Endothelial cell of umbilical vein (primary cell): ENCODE measurements around the gene CELA2B. TPM values are rescaled to one million over a fixed set of nuclear protein-coding genes. Genes with fewer than 3 reads are reported as not detected.

ENCODE experiments used
- BruUV-seq: library from RNA; stranded (reverse); fragments of 400-500 nt; replicated peaks from 2 replicates; lab custom pipeline; 2021; lab: Mats Ljungman, UMichigan
- CTCF ChIA-PET: fragments of 300-600, 350-600 bp; sonication (Branson Sonifier 250); formaldehyde crosslinking; loops from one replicate; lab custom pipeline; 2021; ENCODE audit warnings: antibody characterized with exemption, inconsistent platforms; lab: Charles Lee
- POLR2A ChIA-PET: fragments of 300-600, 350-600 bp; sonication (Branson Sonifier 250); formaldehyde crosslinking; loops from one replicate; lab custom pipeline; 2021; ENCODE audit warnings: antibody characterized with exemption, inconsistent platforms; lab: Charles Lee
- DNase-seq: peaks from one replicate; pipeline ENCODE4 v3.0.0-alpha.2; 2011; ENCODE audit warnings: low read depth, low spot score
- FAIRE-seq: peaks from 2 replicates; lab custom pipeline; 2011; peaks lifted over from hg19 to GRCh38; lab: Jason Lieb, UNC
- H2AFZ ChIP-seq: 2 replicates; pipeline ENCODE4 v1.6.0; 2012; ENCODE audit warnings: low read depth, low read length, control low read depth, inconsistent platforms
- H3K27ac ChIP-seq: 2 replicates; pipeline ENCODE4 v1.5.1; 2011; ENCODE audit warnings: low read depth, mild to moderate bottlenecking, control low read depth, low read length, moderate library complexity; ENCODE audit not compliant: insufficient read depth
- H3K27me3 ChIP-seq, 2 experiments: 2 replicates each; pipeline versions ENCODE4 v1.6.0 to v1.6.1; 2011; ENCODE audit warnings: low read length in 2 of 2, mixed read lengths in 1 of 2; ENCODE audit not compliant: control insufficient read depth in 2 of 2, insufficient read depth in 2 of 2
- H3K36me3 ChIP-seq, 2 experiments: 2 replicates in 1 of 2; 3 replicates in 1 of 2; pipeline ENCODE4 v1.5.1; 2011; ENCODE audit warnings: low read length in 2 of 2, mild to moderate bottlenecking in 1 of 2, moderate library complexity in 1 of 2; ENCODE audit not compliant: control insufficient read depth in 2 of 2, insufficient read depth in 2 of 2; ENCODE audit errors: extremely low read depth in 1 of 2
- H3K4me1 ChIP-seq: 3 replicates; pipeline ENCODE4 v1.5.1; 2011; ENCODE audit warnings: mild to moderate bottlenecking, low read length; ENCODE audit not compliant: control insufficient read depth, insufficient read depth; ENCODE audit errors: extremely low read depth
- H3K4me2 ChIP-seq: 2 replicates; pipeline ENCODE4 v1.6.1; 2011; ENCODE audit warnings: low read length, control low read depth, mixed read lengths; ENCODE audit not compliant: insufficient read depth
- H3K4me3 ChIP-seq, 3 experiments: fragments of 200-600 bp in 1 of 3; sonication (generic), shearing (Covaris generic) in 1 of 3; replicated peaks in 1 of 3; 2 replicates each; pipeline ENCODE4 v1.5.1; 2011 to 2016; ENCODE audit warnings: control low read depth in 3 of 3, low read length in 3 of 3, mild to moderate bottlenecking in 2 of 3, inconsistent platforms in 1 of 3, low read depth in 1 of 3, moderate library complexity in 1 of 3; ENCODE audit not compliant: insufficient read depth in 1 of 3
- H3K79me2 ChIP-seq: 2 replicates; pipeline ENCODE4 v1.6.0; 2012; ENCODE audit warnings: low read length, inconsistent platforms; ENCODE audit not compliant: control insufficient read depth, insufficient read depth
- H3K9ac ChIP-seq: replicated peaks from 2 replicates; pipeline ENCODE3; 2011; ENCODE audit warnings: low read length, control low read depth; ENCODE audit not compliant: insufficient read depth; ENCODE audit errors: extremely low read depth
- H3K9me1 ChIP-seq: replicated peaks from 3 replicates; pipeline ENCODE4 v1.6.0; 2011; ENCODE audit warnings: mild to moderate bottlenecking, low read length; ENCODE audit not compliant: control insufficient read depth, insufficient read depth; ENCODE audit errors: extremely low read depth
- H3K9me3 ChIP-seq: replicated peaks from 2 replicates; pipeline ENCODE4 v1.5.1; 2012; ENCODE audit warnings: low read length, inconsistent platforms; ENCODE audit not compliant: control insufficient read depth, insufficient read depth
- H4K20me1 ChIP-seq: replicated peaks from 2 replicates; pipeline ENCODE3; 2011; ENCODE audit warnings: mild to moderate bottlenecking, low read length; ENCODE audit not compliant: control insufficient read depth, insufficient read depth; ENCODE audit errors: extremely low read depth
- CTCF ChIP-seq, 2 donors: IDR thresholded peaks; 1 replicate in 1 of 2; 2 replicates in 1 of 2; pipeline ENCODE4 v1.5.1; 2011; ENCODE audit warnings: low read length in 2 of 2, mild to moderate bottlenecking in 2 of 2, moderate library complexity in 2 of 2, control low read depth in 1 of 2, inconsistent platforms in 1 of 2, low read depth in 1 of 2; ENCODE audit not compliant: insufficient read depth in 1 of 2; ENCODE audit errors: extremely low read depth in 1 of 2
- EZH2 ChIP-seq: IDR thresholded peaks from 2 replicates; pipeline ENCODE4 v1.6.1; 2012; ENCODE audit warnings: borderline replicate concordance, low read depth, mild to moderate bottlenecking, moderate library complexity, low read length, inconsistent platforms; ENCODE audit not compliant: severe bottlenecking
- FOS ChIP-seq: IDR thresholded peaks from 2 replicates; pipeline ENCODE4 v1.6.1; 2011; ENCODE audit warnings: mild to moderate bottlenecking, low read length, moderate library complexity, borderline replicate concordance; ENCODE audit not compliant: insufficient read depth
- GATA2 ChIP-seq: IDR thresholded peaks from 2 replicates; pipeline ENCODE4 v1.7.0; 2011; ENCODE audit warnings: low read depth, mild to moderate bottlenecking, moderate library complexity, mixed read lengths, low read length; ENCODE audit not compliant: insufficient read length, insufficient read depth
- JUN ChIP-seq: IDR thresholded peaks from 2 replicates; pipeline ENCODE4 v1.6.1; 2011; ENCODE audit warnings: borderline replicate concordance, low read depth; ENCODE audit not compliant: insufficient read length, insufficient read depth
- MAX ChIP-seq: IDR thresholded peaks from 2 replicates; pipeline ENCODE4 v1.6.1; 2011; ENCODE audit not compliant: insufficient read depth, insufficient read length
- MYC ChIP-seq: IDR thresholded peaks from one replicate; pipeline ENCODE4 v1.6.1; 2011; ENCODE audit warnings: mild to moderate bottlenecking, low read depth, low read length
- POLR2A ChIP-seq: IDR thresholded peaks from 2 replicates; pipeline ENCODE4 v1.6.1; 2012; ENCODE audit warnings: low read depth, mild to moderate bottlenecking, control low read depth, low read length
- POLR2AphosphoS5 ChIP-seq: IDR thresholded peaks from 2 replicates; pipeline ENCODE4 v1.6.1; 2012; ENCODE audit warnings: low read depth, mild to moderate bottlenecking, control low read depth, low read length, moderate library complexity; ENCODE audit not compliant: insufficient read depth
- dilution Hi-C: fragments of 300-500 bp; cut with MboI; formaldehyde crosslinking; loops from one replicate; pipeline ENCODE4 v1.15.0; 2019; ENCODE audit warnings: low sequenced_read_pairs; ENCODE audit not compliant: extremely low pct_ligation_motif_present
- intact Hi-C: fragments of 100-400 bp; cut with micrococcal nuclease; formaldehyde crosslinking; loops from one replicate; pipeline ENCODE4 v1.10.0; 2022
- polyA plus RNA-seq, 4 experiments: library from polyadenylated mRNA; depleted of rRNA in 3 of 4; stranded (reverse) in 3 of 4; unstranded in 1 of 4; fragments of >200 nt; gene quantifications; 2 replicates each; pipeline versions ENCODE4 v1.2.1 to v1.2.3, GENCODE V29; 2011 to 2012; ENCODE audit warnings: missing spikeins in 1 of 4
- total RNA-seq: library from RNA; stranded (reverse); gene quantifications from 2 replicates; pipeline ENCODE4 v1.2.3, GENCODE V29; 2021

The CELA2B gene
- total and polyA plus RNA-seq, 2 donors (not counting 3 experiments of a cell fraction or from before 2014, with no cell fraction given) = not detected

GRCh38 chr1:15531003-15531402, 55.1 kb downstream of the CELA2B start:
- H4K20me1 ChIP-seq = no peaks in the 10 kb centered on the region
- peaks cover 9% of the 10 kb centered on the region for H3K4me1 ChIP-seq
- intact Hi-C loops (no loop called here), dilution Hi-C loops (no loop called here)
- no peak overlapping the region for H3K4me3 ChIP-seq
- H3K9me1 ChIP-seq = no peaks in the 10 kb centered on the region
- no peak overlapping the region for H3K27ac ChIP-seq
- no peak overlapping the region for H2AFZ ChIP-seq
- H3K36me3 ChIP-seq = peaks cover 0 to 5% of the 10 kb centered on the region in 2 experiments
- POLR2A ChIA-PET = no interaction called here
- peaks cover 11% of the 10 kb centered on the region for H3K79me2 ChIP-seq
- DNase-seq (no peak), FAIRE-seq (no peak)
- TF ChIP-seq POLR2AphosphoS5 (no peak), MYC (no peak), JUN (no peak), EZH2 (no peak), CTCF (IDR thresholded peaks at IDR 0.05; ENCODE audit: extremely low read depth in 1 of 2, insufficient read depth in 1 of 2, low read depth in 1 of 2, low read length in 2 of 2) (no peak), MAX (no peak), POLR2A (no peak), GATA2 (no peak), FOS (no peak)
- no peak overlapping the region for H3K4me2 ChIP-seq
- BruUV-seq = no TSS peak
- H3K27me3 ChIP-seq = no peaks in the 10 kb centered on the region
- no peak overlapping the region for H3K9ac ChIP-seq
- CTCF ChIA-PET = no interaction called here
- H3K9me3 ChIP-seq = no peaks in the 10 kb centered on the region
